GM19397 (cell line): ENCODE measurements around the gene PTRH1.

Source experiments
- ATAC-seq: cut with Tn5 transposase; IDR thresholded peaks from one replicate; pipeline ENCODE4 v1.9.1; 2021; ENCODE audit warnings: mild to moderate bottlenecking, moderate library complexity; ENCODE audit not compliant: unreplicated experiment

The PTRH1 gene

GRCh38 chr9:127720865-127721227 lies 5.4 kb upstream of the PTRH1 start:
- ATAC-seq, result no peak

- no peak for ATAC-seq
Measured at GRCh38 chr9:127720031-127720864, 4.8 kb upstream of the PTRH1 start.

- no peak for ATAC-seq
Measured at GRCh38 chr9:127717766-127718165, 2.3 kb upstream of the PTRH1 start.

- ATAC-seq, result no peak
Measured at GRCh38 chr9:127716412-127716811, 949 bp upstream of the PTRH1 start.

DNA sequence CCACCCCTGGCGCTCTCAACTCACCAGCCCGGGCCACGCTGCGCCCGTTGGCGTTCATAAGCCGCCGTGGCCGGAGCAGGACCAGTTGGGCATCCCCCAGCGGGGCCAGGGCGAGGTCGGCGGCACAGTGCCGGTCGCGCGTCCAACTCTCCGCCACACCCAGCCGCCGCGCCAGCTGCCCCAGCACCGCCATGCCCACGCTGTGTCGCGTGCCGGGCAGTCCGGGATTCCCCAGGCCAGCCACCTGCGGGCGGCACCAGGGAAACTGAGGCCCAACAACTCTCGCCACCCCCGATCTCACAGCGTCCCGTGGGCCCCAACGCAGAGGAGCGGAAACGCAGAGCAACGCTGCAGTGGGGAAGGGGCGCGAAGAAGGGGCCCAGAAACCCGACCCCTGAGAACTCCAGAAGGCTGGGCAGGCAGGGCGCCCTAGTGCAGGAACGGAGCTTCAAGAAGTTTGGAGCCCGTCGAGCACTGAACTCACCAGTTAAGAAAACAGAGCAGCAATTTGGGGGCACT lies 453 bp downstream of the PTRH1 start:
- no peak for ATAC-seq

DNA sequence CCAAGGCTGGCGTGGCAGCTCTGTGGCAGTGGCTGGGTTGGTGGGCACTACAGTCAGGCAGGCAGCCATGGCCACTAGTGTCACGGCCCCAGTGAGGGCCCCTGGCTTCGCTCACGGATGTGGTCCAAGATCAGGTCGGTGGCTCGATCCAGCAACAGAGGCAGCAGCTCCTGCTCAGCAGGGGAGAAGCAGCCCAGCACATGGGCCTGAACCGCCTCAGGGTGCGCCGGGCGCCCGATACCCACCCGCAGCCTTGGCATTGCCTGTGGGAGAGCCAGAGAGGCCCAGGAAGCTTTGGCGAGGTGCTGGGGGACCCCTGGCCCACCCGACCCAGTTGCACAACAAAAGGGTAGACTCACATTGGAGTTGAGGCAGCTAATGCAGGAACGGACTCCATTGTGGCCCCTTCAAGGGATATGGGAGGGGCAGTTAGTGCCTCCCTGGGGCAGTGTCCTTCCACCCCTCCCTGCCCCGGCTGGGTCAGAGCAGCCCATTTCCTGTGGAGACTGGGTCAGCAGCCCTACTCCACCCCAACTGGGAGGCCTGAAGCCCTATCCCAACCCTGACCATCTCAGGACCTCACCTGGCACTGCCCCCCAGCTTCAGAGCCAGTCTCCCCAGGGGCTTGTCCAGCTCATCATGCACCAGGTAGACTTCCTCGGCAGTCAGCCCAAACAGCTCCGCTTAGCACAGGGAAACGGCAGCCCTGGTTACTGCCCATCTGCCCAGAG lies 1.3 kb downstream of the PTRH1 start:
- ATAC-seq, result no peak

- no peak for ATAC-seq
Measured at GRCh38 chr9:127712867-127713266, 2.6 kb downstream of the PTRH1 start.

GRCh38 chr9:127712371-127712770 lies 3.1 kb downstream of the PTRH1 start:
- ATAC-seq, result no peak

GRCh38 chr9:127711831-127712274 lies 3.6 kb downstream of the PTRH1 start:
- no peak for ATAC-seq

DNA sequence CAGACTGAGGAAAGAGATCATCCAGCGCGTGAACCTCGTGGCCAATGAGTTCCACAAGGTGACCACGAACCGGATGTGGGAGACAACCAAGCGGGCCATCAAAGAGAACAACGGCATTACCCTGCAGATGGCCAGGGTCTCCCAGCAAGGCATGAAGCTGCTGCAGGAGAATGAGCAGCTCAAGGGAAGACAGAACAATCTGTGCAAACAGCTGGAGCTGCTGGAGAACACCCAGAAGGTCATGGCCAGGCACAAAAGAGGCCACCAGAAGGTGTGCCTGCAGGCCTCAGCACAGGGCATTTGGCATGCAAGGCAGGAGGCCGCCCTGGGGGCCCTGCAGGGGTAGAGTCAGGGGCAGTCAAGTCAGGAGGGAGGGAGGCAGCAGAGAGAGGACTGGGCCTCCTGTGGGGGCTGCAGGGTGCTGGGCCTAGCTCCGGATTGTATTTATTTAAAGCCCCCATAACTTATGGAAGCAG lies 4.2 kb downstream of the PTRH1 start:
- no peak for ATAC-seq

- no peak for ATAC-seq
Measured at GRCh38 chr9:127710204-127710783, 5.2 kb downstream of the PTRH1 start.

- no peak for ATAC-seq
Measured at GRCh38 chr9:127708952-127709587, 6.4 kb downstream of the PTRH1 start.

DNA sequence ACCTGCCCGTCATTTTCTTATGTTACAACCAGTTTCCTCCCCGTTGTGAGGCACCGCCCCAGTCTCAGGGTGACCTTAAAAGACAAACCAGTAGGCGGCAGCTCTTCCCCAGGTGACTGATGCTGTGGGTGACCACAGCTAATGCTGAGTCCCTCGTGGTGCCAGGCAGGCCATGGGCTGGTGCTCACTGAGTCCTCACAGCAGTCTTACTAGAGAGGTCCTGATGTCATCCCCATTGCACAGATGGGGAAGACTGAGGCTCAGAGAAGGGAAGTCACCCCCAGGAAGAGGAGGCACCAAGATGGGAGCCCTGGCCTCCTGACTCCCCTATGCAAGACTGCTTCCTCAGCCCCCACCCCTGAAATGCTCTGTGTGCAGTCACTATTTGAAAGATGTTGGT lies 7.7 kb downstream of the PTRH1 start:
- no peak for ATAC-seq

DNA sequence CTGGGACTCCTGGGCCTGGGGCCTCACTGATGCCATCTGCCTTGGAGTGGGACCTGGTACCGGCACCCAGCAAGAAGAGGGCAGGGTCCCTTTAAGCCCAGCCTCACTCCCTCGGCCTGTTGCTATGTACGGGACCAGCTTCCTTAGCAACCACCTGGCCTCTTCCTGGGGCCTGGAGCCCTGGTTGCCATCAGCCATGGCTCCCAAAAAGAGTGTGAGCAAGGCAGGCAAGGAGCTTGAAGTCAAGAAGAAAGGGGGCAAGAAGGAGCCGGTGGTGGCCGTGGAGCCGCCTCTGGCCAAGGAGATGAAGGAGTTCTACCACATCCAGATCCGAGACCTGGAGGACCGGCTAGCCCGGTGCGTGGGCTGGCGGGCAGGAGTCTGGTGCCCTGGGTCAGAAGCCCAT lies 8.6 kb downstream of the PTRH1 start, which contains the start of gene CFAP157:
CFAP157 (plus strand) TSS at position 153 of the 406 bp plus-strand sequence; CDS start at position 197, 44 bp downstream.
- no peak for ATAC-seq

DNA sequence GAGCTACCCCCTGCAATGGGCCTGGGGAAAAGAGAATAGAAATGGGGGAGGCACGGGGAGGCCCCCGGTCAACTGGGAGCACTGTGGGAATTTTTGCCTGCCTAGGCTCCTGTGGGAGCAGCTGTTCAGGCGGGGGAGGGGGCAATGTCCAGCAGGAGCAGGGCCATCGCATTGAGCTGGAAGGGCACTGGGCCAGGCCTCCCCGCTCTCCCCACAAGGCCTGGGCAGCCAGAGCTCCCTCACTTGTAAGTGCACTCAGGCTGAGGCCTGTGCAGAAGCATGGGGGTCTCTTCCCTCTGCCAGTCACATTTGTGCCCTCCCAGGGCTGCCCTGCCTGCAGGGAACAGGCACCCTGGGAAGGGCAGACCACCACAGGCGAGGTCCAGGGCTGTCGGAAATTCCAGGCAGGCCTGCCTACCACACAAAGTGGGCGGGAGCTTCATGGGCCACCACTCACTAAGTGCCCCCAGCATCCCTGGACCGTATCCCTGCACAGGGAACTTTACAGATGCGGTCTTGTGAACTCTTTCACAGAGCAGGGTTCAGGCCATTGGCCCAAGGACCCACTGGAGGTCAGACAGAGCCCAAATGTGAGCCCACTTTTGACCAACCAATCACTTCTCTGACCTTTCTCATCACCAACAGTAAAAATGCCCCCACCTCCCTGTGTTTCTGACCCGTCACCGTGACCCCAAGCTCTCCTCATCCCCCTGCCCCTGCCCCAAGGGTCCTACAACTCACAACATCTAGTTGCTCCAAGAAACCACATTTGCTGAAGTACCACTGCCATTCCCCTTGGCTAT lies 9.7 kb downstream of the PTRH1 start:
- ATAC-seq, result no peak

DNA sequence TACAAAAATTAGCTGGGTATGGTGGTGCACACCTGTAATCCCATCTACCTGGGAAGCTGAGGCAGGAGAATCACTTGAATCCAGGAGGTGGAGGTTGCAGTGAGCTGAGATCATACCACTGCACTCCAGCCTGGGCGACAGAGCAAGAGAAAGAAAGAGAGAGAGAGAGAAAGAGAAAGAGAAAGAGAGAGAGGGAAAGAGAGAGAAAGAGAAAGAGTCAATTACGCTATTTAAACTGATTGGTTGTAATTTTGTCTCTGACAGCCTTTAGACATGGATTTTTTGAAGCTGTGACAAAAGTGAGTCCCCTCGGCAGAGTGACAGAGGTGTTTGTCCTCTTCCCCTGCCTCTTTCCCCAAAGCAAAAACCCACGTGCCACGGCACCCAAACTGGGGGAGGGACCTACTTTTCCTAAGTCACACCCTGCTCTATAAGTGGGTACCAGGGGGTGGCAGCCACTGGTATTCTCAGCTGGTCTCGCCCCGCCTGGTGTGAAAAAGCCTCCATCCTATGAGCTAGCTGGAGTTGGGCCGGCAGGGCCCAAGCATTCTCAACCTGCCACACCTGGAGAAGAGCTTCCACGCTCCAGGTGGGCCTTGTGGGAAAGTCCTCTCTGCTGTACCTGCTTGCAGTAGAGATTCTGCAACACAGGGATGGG lies 12.0 kb downstream of the PTRH1 start:
- ATAC-seq, result no peak

DNA sequence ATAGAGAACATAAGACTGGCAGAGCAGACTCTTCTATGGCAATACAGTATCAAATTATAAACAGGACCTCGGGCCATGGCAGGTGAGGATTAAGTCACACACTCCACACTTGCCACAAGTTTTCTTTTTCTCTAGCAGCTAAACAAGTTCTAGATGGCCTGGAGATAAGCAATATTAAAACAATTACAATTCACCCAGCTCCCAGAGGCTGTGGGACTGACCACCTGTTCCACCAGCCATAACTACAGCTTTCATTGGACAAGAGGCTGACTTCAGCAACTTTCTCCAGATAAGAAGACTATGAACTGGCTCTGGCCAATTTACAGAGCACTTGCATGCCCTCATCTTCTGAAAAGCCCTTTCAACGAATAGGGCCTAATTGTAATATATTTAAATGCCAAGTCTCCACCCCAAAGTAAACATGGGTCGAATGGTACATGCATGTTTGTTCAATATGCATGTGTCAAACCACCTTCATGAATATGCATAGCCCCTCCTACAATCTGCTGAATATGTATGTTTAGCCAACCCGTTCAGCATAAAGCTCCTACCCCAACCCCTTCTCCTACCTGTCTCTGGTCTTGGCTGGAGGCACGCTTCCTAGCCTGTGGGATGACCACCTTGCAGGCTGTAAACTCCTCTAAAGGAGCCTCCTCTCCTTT lies 14.7 kb downstream of the PTRH1 start:
- no peak for ATAC-seq

DNA sequence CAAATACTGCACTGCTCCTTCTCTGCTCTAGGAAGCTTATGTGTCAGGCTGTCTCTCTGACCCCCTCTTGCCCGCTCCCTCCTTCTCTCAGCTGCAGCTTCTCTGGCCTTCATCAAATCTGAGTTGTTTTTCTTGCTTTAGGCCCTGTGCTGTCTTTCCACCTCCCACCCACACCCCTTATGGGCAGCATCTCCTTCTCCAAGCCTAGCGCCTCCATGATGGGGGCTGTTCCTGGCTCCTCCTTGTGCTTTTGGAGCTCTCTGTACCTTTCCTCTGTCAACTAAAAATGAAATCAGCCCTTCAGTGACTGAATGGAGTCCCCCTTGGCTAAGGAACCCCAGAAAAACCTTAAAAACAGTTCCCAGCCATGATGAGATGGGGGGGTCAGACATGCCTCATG lies 15.3 kb downstream of the PTRH1 start:
- ATAC-seq, result no peak
